DND-41 (cell line): ENCODE results near the gene NFE2L2.

Source experiments
- CTCF ChIP-seq: IDR thresholded peaks from 2 replicates; pipeline ENCODE4 v1.5.1; 2012; ENCODE audit warnings: borderline replicate concordance, low read length, moderate library complexity, mild to moderate bottlenecking; ENCODE audit not compliant: poor library complexity, severe bottlenecking; ENCODE audit errors: extremely low read depth
- EZH2 ChIP-seq: IDR thresholded peaks from 3 replicates; pipeline ENCODE4 v1.6.1; 2012; ENCODE audit warnings: borderline replicate concordance, low read depth, mild to moderate bottlenecking, moderate library complexity, low read length, inconsistent platforms; ENCODE audit not compliant: severe bottlenecking

- TF ChIP-seq CTCF (no peak), EZH2 (no peak)
Observed at GRCh38 chr2:177282181-177282641, 17.7 kb upstream of the NFE2L2 start.
